ENCODE measurements around the gene ADCY4. TPM values are rescaled to one million over a fixed set of nuclear protein-coding genes. Genes with fewer than 3 reads are reported as not detected.

ADCY4 gene
- total and polyA plus RNA-seq, 2 of the 13 experiments (the other 11 are each of a cell fraction or from before 2014, with no cell fraction given): 0.03 TPM; not detected in 1

DNA sequence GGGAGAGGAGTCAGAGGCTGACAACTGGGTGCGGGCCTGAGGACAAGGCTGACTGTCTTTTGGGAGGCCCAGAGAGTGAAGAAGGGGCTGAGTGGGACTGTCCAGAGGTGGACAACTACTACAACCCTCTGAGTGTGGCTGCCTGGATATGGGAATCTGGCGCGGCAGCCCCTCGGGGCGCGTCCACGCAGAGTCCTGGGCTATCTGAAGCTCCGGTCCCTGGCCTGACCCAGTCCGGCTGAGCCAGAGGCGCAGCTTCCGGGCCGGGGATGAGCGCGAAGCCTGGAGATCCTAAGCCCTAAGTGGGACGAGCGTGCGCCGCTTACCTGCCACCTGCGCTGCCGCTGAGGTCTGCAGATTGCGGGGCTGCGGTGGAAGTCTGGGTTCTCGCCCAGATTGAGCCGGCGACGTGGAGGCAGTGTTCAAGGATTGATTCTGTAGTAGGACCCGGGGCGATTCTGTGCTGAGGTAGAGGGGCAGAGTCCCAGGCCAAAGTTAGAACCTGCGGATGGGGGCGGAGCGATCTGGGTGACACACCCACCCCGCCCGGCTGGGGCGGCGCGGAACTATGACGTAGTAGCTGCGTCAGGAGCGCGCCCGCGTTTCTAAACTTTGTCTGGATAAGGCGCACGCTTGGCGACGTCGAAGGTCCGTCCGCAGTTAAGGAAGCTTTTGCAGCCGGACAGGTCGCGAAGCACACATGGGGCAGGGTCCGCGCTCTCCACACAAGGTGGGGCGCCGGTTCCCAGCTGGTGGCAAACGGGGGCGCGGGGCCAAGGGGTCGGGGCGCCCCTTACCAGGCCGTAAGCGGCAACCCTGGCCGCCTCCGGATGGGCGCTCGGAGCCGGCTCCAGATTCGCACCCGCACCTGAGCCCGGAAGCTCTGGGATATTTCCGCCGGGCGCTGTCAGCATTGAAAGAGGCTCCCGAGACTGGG, 35.3 kb downstream of the ADCY4 start, which contains the start of the genes DHRS1 and NOP9 (continued):
- TF ChIP-seq MYNN (CRISPR knock-in tag; IDR thresholded peaks at IDR 0.05; ENCODE audit: low read depth) (no peak; the same call in 1 of the 2 replicates), ATF1 (CRISPR knock-in tag; IDR thresholded peaks at IDR 0.05) (no peak), SRSF1 (optimal IDR thresholded peaks at IDR 0.05; ENCODE audit: low read depth, low read length) (peak; percentile 41), ZNF75D (CRISPR knock-in tag; IDR thresholded peaks at IDR 0.05; ENCODE audit: borderline replicate concordance) (no peak; the same call in 1 of the 2 replicates), IKZF1 (IDR thresholded peaks at IDR 0.05) (no peak), MIER2 (CRISPR knock-in tag; IDR thresholded peaks at IDR 0.05) (peak; percentile 86), ZBTB7B (CRISPR knock-in tag; IDR thresholded peaks at IDR 0.05) (no peak)
- TF ChIP-seq, protein P1, sequence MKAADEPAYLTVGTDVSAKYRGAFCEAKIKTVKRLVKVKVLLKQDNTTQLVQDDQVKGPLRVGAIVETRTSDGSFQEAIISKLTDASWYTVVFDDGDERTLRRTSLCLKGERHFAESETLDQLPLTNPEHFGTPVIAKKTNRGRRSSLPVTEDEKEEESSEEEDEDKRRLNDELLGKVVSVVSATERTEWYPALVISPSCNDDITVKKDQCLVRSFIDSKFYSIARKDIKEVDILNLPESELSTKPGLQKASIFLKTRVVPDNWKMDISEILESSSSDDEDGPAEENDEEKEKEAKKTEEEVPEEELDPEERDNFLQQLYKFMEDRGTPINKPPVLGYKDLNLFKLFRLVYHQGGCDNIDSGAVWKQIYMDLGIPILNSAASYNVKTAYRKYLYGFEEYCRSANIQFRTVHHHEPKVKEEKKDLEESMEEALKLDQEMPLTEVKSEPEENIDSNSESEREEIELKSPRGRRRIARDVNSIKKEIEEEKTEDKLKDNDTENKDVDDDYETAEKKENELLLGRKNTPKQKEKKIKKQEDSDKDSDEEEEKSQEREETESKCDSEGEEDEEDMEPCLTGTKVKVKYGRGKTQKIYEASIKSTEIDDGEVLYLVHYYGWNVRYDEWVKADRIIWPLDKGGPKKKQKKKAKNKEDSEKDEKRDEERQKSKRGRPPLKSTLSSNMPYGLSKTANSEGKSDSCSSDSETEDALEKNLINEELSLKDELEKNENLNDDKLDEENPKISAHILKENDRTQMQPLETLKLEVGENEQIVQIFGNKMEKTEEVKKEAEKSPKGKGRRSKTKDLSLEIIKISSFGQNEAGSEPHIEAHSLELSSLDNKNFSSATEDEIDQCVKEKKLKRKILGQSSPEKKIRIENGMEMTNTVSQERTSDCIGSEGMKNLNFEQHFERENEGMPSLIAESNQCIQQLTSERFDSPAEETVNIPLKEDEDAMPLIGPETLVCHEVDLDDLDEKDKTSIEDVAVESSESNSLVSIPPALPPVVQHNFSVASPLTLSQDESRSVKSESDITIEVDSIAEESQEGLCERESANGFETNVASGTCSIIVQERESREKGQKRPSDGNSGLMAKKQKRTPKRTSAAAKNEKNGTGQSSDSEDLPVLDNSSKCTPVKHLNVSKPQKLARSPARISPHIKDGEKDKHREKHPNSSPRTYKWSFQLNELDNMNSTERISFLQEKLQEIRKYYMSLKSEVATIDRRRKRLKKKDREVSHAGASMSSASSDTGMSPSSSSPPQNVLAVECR (CRISPR knock-in tag; IDR thresholded peaks at IDR 0.05; ENCODE audit: borderline replicate concordance): peak; percentile 100
- TF ChIP-seq, protein P2, sequence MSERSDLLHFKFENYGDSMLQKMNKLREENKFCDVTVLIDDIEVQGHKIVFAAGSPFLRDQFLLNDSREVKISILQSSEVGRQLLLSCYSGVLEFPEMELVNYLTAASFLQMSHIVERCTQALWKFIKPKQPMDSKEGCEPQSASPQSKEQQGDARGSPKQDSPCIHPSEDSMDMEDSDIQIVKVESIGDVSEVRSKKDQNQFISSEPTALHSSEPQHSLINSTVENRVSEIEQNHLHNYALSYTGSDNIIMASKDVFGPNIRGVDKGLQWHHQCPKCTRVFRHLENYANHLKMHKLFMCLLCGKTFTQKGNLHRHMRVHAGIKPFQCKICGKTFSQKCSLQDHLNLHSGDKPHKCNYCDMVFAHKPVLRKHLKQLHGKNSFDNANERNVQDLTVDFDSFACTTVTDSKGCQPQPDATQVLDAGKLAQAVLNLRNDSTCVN (CRISPR knock-in tag; IDR thresholded peaks at IDR 0.05; ENCODE audit: borderline replicate concordance): peak; percentile 92
- TF ChIP-seq, protein P3, sequence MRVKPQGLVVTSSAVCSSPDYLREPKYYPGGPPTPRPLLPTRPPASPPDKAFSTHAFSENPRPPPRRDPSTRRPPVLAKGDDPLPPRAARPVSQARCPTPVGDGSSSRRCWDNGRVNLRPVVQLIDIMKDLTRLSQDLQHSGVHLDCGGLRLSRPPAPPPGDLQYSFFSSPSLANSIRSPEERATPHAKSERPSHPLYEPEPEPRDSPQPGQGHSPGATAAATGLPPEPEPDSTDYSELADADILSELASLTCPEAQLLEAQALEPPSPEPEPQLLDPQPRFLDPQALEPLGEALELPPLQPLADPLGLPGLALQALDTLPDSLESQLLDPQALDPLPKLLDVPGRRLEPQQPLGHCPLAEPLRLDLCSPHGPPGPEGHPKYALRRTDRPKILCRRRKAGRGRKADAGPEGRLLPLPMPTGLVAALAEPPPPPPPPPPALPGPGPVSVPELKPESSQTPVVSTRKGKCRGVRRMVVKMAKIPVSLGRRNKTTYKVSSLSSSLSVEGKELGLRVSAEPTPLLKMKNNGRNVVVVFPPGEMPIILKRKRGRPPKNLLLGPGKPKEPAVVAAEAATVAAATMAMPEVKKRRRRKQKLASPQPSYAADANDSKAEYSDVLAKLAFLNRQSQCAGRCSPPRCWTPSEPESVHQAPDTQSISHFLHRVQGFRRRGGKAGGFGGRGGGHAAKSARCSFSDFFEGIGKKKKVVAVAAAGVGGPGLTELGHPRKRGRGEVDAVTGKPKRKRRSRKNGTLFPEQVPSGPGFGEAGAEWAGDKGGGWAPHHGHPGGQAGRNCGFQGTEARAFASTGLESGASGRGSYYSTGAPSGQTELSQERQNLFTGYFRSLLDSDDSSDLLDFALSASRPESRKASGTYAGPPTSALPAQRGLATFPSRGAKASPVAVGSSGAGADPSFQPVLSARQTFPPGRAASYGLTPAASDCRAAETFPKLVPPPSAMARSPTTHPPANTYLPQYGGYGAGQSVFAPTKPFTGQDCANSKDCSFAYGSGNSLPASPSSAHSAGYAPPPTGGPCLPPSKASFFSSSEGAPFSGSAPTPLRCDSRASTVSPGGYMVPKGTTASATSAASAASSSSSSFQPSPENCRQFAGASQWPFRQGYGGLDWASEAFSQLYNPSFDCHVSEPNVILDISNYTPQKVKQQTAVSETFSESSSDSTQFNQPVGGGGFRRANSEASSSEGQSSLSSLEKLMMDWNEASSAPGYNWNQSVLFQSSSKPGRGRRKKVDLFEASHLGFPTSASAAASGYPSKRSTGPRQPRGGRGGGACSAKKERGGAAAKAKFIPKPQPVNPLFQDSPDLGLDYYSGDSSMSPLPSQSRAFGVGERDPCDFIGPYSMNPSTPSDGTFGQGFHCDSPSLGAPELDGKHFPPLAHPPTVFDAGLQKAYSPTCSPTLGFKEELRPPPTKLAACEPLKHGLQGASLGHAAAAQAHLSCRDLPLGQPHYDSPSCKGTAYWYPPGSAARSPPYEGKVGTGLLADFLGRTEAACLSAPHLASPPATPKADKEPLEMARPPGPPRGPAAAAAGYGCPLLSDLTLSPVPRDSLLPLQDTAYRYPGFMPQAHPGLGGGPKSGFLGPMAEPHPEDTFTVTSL (CRISPR knock-in tag; IDR thresholded peaks at IDR 0.05; ENCODE audit: borderline replicate concordance): peak; percentile 75; the same call in 1 of the 2 replicates
- TF ChIP-seq, protein P4, sequence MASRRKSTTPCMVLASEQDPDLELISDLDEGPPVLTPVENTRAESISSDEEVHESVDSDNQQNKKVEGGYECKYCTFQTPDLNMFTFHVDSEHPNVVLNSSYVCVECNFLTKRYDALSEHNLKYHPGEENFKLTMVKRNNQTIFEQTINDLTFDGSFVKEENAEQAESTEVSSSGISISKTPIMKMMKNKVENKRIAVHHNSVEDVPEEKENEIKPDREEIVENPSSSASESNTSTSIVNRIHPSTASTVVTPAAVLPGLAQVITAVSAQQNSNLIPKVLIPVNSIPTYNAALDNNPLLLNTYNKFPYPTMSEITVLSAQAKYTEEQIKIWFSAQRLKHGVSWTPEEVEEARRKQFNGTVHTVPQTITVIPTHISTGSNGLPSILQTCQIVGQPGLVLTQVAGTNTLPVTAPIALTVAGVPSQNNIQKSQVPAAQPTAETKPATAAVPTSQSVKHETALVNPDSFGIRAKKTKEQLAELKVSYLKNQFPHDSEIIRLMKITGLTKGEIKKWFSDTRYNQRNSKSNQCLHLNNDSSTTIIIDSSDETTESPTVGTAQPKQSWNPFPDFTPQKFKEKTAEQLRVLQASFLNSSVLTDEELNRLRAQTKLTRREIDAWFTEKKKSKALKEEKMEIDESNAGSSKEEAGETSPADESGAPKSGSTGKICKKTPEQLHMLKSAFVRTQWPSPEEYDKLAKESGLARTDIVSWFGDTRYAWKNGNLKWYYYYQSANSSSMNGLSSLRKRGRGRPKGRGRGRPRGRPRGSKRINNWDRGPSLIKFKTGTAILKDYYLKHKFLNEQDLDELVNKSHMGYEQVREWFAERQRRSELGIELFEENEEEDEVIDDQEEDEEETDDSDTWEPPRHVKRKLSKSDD (CRISPR knock-in tag; IDR thresholded peaks at IDR 0.05; ENCODE audit: low read depth): peak; percentile 97

Measured in HepG2 (cell line).